ENCODE measurements around the gene ATXN7L1. TPM values are rescaled to one million over a fixed set of nuclear protein-coding genes. Genes with fewer than 3 reads are reported as not detected.

The ATXN7L1 gene
- total RNA-seq, 4 donors from 2014 or later, result 8.0 to 14.1 (median 10.6) TPM

DNA sequence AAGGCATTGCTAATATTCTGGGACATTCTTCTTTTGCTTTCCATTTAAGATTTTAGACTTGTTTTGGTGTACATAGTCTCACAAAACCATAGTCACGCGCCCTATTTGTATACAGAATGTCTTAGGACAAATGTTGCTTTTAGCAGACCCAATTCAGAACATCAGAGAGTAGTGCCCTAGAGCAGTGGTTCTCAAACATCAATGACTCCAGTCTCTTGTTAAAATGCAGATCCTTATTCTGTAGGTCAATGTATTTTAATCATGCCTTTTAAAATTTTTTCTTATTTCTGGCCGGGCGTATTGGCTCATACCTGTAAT is 167.7 kb downstream of the ATXN7L1 start:
- H3K36me3 ChIP-seq, result peaks cover 0 to 22% (median 0%) of the 10 kb centered on the region in 3 donors
- H3K4me1 ChIP-seq, result peaks cover 0 to 9% (median 0%) of the 10 kb centered on the region in 3 donors
- TF ChIP-seq, protein P1, sequence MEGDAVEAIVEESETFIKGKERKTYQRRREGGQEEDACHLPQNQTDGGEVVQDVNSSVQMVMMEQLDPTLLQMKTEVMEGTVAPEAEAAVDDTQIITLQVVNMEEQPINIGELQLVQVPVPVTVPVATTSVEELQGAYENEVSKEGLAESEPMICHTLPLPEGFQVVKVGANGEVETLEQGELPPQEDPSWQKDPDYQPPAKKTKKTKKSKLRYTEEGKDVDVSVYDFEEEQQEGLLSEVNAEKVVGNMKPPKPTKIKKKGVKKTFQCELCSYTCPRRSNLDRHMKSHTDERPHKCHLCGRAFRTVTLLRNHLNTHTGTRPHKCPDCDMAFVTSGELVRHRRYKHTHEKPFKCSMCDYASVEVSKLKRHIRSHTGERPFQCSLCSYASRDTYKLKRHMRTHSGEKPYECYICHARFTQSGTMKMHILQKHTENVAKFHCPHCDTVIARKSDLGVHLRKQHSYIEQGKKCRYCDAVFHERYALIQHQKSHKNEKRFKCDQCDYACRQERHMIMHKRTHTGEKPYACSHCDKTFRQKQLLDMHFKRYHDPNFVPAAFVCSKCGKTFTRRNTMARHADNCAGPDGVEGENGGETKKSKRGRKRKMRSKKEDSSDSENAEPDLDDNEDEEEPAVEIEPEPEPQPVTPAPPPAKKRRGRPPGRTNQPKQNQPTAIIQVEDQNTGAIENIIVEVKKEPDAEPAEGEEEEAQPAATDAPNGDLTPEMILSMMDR (IDR thresholded peaks at IDR 0.05), result no peak
- TF ChIP-seq POLR2A (IDR thresholded peaks at IDR 0.05), result no peak
- H3K27ac ChIP-seq, result no peak overlapping the region
- WGBS, 2 donors, result 92% methylated on average over 3 to 4 of the region's 4 CpGs
- H3K27me3 ChIP-seq, result no peaks in the 10 kb centered on the region
- peaks cover 0 to 22% (median 16%) of the 10 kb centered on the region in 3 donors for H3K9me3 ChIP-seq
- no peak for DNase-seq
- no peak overlapping the region for H3K4me3 ChIP-seq
- intact Hi-C loops (cut with DNase I), result no loop called here

DNA sequence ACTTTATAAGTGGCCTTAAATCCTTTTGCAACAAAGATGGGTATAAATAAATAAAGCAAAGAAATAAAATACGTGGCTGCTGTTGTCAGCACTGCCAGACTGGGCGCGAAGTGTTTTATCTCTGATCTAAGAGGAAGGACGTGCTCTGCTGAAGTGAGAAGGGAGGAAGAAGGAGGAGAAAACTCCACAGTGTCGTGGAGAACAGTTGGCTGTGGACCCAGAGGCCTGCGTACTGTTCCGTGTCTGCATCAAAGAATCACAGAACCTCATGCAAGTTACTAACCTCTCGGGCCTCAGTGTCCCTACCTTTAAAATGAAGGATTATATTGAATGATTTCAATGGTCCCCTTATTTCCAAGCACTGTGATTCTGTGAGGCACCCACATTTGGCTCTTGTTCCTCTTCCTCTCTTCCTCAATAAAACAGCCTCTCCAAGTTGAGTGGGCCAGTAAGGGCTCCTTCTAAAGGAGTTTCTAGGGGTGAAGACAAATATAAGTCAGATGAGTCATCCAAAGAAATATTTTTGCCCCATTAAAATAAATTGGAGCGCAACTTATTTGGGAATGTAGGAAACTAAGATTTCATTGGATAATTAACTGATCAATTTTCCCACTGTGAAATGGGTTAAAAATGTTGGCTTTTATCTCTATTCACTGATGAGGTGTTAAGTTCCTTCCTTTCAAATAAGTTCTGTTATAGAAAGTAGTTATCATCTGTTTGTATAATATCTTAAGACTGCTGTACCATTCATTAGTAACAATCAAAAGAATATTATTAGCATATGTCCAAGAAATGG is 168.2 kb downstream of the ATXN7L1 start:
- Histone ChIP-seq H3K9me3 (peaks cover 0 to 22% (median 16%) of the 10 kb centered on the region in 3 donors), H3K4me3 (no peak overlapping the region), H3K4me1 (peaks cover 0 to 9% (median 0%) of the 10 kb centered on the region in 3 donors), H3K27ac (no peak overlapping the region), H3K27me3 (no peaks in the 10 kb centered on the region), H3K36me3 (peaks cover 0 to 19% (median 0%) of the 10 kb centered on the region in 3 donors)
- DNase-seq, result no peak
- TF ChIP-seq POLR2A (IDR thresholded peaks at IDR 0.05), result no peak
- TF ChIP-seq, protein P1 (IDR thresholded peaks at IDR 0.05), result no peak
- WGBS, 2 donors, result 56 to 74% methylated on average over 9 of the region's 9 CpGs
- intact Hi-C loops (cut with DNase I), result no loop called here

DNA sequence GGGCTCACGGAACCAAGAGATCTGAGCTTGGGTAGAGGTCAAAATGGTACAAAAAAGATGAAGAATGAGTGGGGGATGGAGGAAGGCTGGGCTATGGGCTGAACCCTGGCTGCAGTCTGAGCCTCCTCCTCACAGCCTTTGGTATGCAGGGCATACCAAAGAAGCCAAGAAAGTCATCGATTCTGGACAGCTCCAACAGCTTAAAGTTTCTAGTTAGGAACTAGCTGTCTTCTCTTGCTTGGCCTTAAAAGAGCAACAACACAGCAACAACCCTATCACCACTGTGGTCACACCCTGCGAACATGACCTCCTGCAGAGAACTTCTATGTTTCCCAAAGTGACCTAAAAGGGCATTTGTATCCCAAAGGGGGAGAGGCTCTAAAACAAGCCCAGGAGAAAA is 169.0 kb downstream of the ATXN7L1 start:
- Histone ChIP-seq H3K27ac (no peak overlapping the region), H3K27me3 (no peaks in the 10 kb centered on the region), H3K4me3 (no peak overlapping the region), H3K36me3 (peaks cover 0 to 16% (median 0%) of the 10 kb centered on the region in 3 donors), H3K4me1 (peaks cover 0 to 9% (median 0%) of the 10 kb centered on the region in 3 donors), H3K9me3 (peaks cover 0 to 17% (median 14%) of the 10 kb centered on the region in 3 donors)
- WGBS, 2 donors, result 86 to 95% methylated on average over 3 of the region's 3 CpGs
- DNase-seq, result no peak
- TF ChIP-seq, protein P1 (IDR thresholded peaks at IDR 0.05), result no peak
- no peak for TF ChIP-seq POLR2A (IDR thresholded peaks at IDR 0.05)
- intact Hi-C loops (cut with DNase I), result no loop called here

DNA sequence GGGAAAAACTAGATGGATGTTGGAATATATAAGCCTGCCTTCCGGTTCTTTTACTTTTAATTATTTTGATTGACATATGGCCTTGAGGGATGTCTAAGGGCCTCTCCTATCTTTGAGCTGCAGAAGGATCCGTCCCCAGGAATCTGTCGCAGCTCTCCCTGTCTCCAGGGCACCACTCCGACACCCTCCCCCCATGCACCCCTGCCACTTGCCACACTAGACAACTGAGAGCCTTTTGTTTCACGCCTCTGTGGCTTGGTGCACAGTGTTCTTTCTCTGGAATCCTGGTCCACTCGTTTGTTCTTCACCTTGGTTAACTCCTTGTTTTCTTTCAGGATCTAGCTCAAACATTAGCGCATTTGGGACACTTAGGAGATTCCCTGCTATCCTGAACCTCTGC is 171.0 kb downstream of the ATXN7L1 start:
- TF ChIP-seq POLR2A (IDR thresholded peaks at IDR 0.05), result no peak
- TF ChIP-seq, protein P1 (IDR thresholded peaks at IDR 0.05), result no peak
- Histone ChIP-seq H3K27me3 (no peaks in the 10 kb centered on the region), H3K9me3 (no peaks in the 10 kb centered on the region), H3K27ac (no peak overlapping the region), H3K4me1 (peaks cover 0 to 9% (median 0%) of the 10 kb centered on the region in 3 donors), H3K36me3 (peaks cover 0 to 10% (median 0%) of the 10 kb centered on the region in 3 donors), H3K4me3 (no peak overlapping the region)
- 82 to 96% methylated on average over 7 of the region's 7 CpGs for WGBS, 2 donors
- intact Hi-C loops (cut with DNase I), result no loop called here
- DNase-seq, result no peak

DNA sequence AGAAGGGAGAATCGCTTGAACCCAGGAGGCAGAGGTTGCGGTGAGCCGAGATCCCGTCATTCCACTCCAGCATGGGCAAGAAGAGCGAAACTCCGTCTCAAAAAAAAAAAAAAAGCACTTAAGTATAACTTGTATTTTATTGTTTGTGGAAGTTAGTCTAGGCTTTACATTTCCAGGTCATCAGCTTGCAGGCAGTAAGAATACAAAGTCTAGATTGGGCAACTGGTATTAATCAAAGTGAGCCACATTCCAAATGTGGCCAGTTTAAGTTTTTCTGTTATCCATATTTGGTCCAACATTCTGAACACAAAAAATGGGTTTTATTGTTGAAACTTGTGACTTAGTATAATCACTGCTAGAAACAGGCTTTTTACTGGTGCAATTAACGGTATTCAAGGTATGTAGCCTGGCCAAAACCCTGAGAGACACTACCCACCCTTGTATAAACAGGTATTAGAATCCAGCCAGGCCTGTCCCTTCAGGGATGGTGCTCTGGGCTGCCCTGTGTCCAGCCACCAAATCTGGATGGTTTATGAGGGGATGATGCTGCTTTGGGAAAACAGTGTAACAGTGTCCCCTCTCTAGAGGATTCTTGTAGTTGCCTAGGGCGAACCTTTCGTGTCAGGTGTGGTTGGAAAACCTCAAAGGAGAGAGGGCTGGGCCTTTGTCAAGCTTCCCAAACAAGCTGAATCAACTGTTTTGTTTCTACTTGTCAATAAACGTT is 173.0 kb downstream of the ATXN7L1 start:
- intact Hi-C loops (cut with DNase I), result no loop called here
- WGBS, 2 donors, result 89 to 90% methylated on average over 8 to 10 of the region's 10 CpGs
- no peak for TF ChIP-seq POLR2A (IDR thresholded peaks at IDR 0.05)
- TF ChIP-seq, protein P1 (IDR thresholded peaks at IDR 0.05), result no peak

More for the DNA sequence above, 173.0 kb downstream of the ATXN7L1 start:
- H3K36me3 ChIP-seq, result peaks cover 0 to 10% (median 0%) of the 10 kb centered on the region in 3 donors
- no peaks in the 10 kb centered on the region for H3K27me3 ChIP-seq
- no peak overlapping the region for H3K4me3 ChIP-seq
- H3K4me1 ChIP-seq, result peaks cover 0 to 9% (median 0%) of the 10 kb centered on the region in 3 donors
- H3K9me3 ChIP-seq, result no peaks in the 10 kb centered on the region
- H3K27ac ChIP-seq, result no peak overlapping the region
- DNase-seq, result no peak

Measured in esophagus squamous epithelium (tissue), 5 donors.